GM18505 (cell line): ENCODE measurements around the gene PDP2.
"Not testable (repeated sequence)": the region's sequence is repeated elsewhere in the genome, so short reads cannot be mapped to it uniquely, and the experiment has no call there.

ENCODE experiments used
- ATAC-seq: cut with Tn5 transposase; IDR thresholded peaks from one replicate; pipeline ENCODE4 v1.9.1; 2021; ENCODE audit not compliant: unreplicated experiment
- POLR2A ChIP-seq: IDR thresholded peaks from 4 replicates; pipeline ENCODE4 v1.6.1; 2011; ENCODE audit warnings: borderline replicate concordance; ENCODE audit not compliant: insufficient read depth, insufficient read length; ENCODE audit errors: extremely low read depth

The PDP2 gene

GRCh38 chr16:66859397-66860068, 20.8 kb upstream of the PDP2 start:
- TF ChIP-seq POLR2A: no peak
- no peak for ATAC-seq

GRCh38 chr16:66862023-66862520, 18.2 kb upstream of the PDP2 start:
- TF ChIP-seq POLR2A: no peak
- ATAC-seq: no peak

GRCh38 chr16:66863707-66864106, 16.6 kb upstream of the PDP2 start:
- TF ChIP-seq POLR2A: no peak
- no peak for ATAC-seq

GRCh38 chr16:66869424-66869823, 10.9 kb upstream of the PDP2 start:
- ATAC-seq: no peak
- TF ChIP-seq POLR2A: no peak

- ATAC-seq: not testable (repeated sequence)
Observed at GRCh38 chr16:66871363-66871762, 9.0 kb upstream of the PDP2 start.

- TF ChIP-seq POLR2A: no peak
- no peak for ATAC-seq
Observed at GRCh38 chr16:66871840-66872239, 8.5 kb upstream of the PDP2 start.

- no peak for ATAC-seq
- no peak for TF ChIP-seq POLR2A
Observed at GRCh38 chr16:66872559-66872942, 7.8 kb upstream of the PDP2 start.

- ATAC-seq: peak; percentile 92
Observed at GRCh38 chr16:66872943-66873684, 7.2 kb upstream of the PDP2 start.

GRCh38 chr16:66873685-66874055, 6.6 kb upstream of the PDP2 start:
- no peak for TF ChIP-seq POLR2A
- ATAC-seq: no peak

More at GRCh38 chr16:66872943-66873684, 7.2 kb upstream of the PDP2 start:
- TF ChIP-seq POLR2A: no peak

- no peak for ATAC-seq
- TF ChIP-seq POLR2A: no peak
Observed at GRCh38 chr16:66874079-66874775, 6.1 kb upstream of the PDP2 start.

GRCh38 chr16:66878067-66878466, 2.2 kb upstream of the PDP2 start:
- ATAC-seq: no peak
- no peak for TF ChIP-seq POLR2A

GRCh38 chr16:66881014-66881417, 701 bp downstream of the PDP2 start:
- no peak for ATAC-seq
- TF ChIP-seq POLR2A: no peak

- TF ChIP-seq POLR2A: no peak
- no peak for ATAC-seq
Observed at GRCh38 chr16:66881560-66881959, 1.2 kb downstream of the PDP2 start.
